ES-I3 (cell line): ENCODE results near the gene CRMP1.
"Not testable (repeated sequence)": the region's sequence is repeated elsewhere in the genome, so short reads cannot be mapped to it uniquely, and the experiment has no call there.

Source experiments
- H3K36me3 ChIP-seq: 2 replicates; pipeline ENCODE4 v1.6.1; 2013; ENCODE audit warnings: mild to moderate bottlenecking, low read length, control low read depth, moderate library complexity; ENCODE audit not compliant: insufficient read depth
- H3K4me1 ChIP-seq: 2 replicates; pipeline ENCODE4 v1.6.1; 2013; ENCODE audit warnings: mild to moderate bottlenecking, control low read depth, low read length; ENCODE audit not compliant: insufficient read depth
- H3K9ac ChIP-seq: 2 replicates; pipeline ENCODE4 v1.6.1; 2013; ENCODE audit warnings: low read depth, mild to moderate bottlenecking, low read length, moderate library complexity
- H3K9me3 ChIP-seq: 2 replicates; pipeline ENCODE4 v1.6.1; 2013; ENCODE audit warnings: mild to moderate bottlenecking, low read length, moderate library complexity; ENCODE audit not compliant: control insufficient read depth, insufficient read depth

CRMP1 gene

DNA sequence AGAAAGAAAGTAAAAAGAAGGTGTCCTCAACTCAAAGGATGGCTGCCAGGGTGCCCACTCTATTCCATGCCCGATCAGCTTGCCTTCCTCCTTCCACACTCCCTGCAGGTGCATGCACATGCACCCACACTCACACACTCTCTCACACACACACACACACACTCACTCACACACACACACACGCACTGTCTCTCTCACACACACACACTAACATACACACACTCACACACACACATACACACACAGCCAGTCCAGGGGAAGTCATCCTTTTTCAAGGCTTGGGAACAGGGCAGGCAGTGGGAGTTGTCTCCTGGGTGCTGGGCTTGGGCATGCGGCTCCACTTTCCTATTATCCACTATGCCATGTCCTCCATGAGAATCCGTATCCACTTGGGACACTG is 50.4 kb downstream of the CRMP1 start:
- no peaks in the 10 kb centered on the region for H3K9me3 ChIP-seq
- H3K36me3 ChIP-seq: peaks cover 9% of the 10 kb centered on the region
- H3K4me1 ChIP-seq: no peaks in the 10 kb centered on the region; the same call in 1 of the 2 replicates
- no peak overlapping the region for H3K9ac ChIP-seq

DNA sequence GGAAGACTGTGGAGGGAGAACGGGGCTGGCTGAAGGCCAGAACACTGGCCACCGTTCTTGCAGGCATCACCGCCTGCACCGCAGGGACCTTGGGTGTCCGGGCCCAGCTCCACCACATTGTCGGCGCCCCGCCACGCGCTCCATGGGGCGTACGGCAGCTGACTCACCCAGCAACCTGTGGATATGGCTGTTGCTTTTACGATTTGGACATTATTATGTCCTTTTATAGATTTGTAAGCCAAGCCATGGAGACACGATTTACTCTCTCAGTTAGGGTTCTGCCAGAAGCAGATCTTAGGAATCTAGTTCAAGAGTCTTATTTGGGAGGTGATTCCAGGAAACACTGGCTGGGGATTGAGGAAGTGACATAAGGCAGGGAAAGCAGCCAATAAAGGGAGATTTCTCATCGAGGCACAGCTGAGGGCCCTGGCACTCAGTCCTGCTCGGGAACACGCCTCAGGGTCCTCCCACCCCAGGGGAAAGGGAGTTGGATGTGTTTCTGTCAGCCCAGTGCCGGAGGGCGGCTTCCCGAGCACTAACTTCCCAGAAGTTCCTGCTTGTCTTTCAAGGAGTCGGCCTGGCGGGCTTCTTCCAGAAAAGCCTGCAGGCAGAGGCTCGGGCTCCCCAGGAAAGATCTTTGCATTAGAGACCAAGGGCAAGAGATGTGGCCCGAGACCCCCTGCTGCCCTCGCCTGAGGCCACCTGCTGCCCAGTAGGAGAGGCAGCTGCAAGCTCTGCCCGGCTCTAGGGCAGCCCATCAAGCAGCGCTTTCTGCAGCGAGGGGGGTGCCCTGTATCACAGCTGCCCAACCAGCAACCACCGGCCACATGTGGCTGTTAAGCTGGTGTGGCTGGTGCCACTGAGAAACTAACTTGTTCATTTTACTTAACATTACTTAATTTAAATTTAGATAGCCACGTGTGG is 52.9 kb downstream of the CRMP1 start:
- no peak overlapping the region for H3K9ac ChIP-seq
- H3K9me3 ChIP-seq: no peaks in the 10 kb centered on the region
- H3K36me3 ChIP-seq: peaks cover 13% of the 10 kb centered on the region
- H3K4me1 ChIP-seq: no peaks in the 10 kb centered on the region; the same call in 1 of the 2 replicates

DNA sequence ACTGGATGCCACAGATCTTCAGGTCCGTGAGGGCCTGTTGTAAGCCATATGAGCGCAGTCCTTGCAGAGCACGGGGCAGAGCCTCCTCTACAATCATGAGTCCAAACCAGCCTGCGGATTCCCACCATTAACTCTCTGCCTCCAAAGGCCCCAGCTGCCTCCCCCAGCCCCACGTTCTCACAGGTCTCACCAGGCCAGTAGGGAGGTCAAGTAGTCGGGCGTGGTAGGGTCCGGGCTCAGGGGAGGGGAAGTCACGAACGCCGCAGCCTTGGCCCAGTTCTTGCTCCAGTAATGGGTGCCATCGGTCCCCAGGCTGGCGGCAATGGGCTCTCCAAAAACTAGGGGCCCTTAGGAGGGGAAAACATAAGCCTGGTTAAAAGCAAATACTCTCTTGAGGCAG is 53.6 kb downstream of the CRMP1 start:
- H3K9ac ChIP-seq: no peak overlapping the region
- H3K36me3 ChIP-seq: peaks cover 18% of the 10 kb centered on the region
- no peaks in the 10 kb centered on the region; the same call in 1 of the 2 replicates for H3K4me1 ChIP-seq
- H3K9me3 ChIP-seq: no peaks in the 10 kb centered on the region

DNA sequence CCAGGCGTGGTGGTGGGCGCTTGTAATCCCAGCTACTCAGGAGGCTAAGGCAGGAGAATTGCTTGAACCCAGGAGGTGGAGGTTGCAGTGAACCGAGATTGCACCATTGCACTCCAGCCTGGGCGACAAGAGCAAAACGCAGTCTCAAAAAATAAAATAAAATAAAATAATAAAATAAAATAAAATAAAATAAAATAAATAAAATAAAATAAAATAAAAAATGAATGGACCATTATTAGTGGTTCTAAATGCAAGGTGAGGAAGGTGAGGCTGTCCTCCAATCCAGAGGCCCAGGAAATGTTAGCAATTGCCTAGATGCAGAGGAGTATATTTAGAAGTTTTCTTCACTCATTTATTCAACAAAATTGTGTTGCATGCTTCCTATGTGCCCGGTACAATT is 55.4 kb downstream of the CRMP1 start:
- not testable (repeated sequence) for H3K9ac ChIP-seq, H3K4me1 ChIP-seq, H3K9me3 ChIP-seq
- peaks cover 22% of the 10 kb centered on the region for H3K36me3 ChIP-seq

DNA sequence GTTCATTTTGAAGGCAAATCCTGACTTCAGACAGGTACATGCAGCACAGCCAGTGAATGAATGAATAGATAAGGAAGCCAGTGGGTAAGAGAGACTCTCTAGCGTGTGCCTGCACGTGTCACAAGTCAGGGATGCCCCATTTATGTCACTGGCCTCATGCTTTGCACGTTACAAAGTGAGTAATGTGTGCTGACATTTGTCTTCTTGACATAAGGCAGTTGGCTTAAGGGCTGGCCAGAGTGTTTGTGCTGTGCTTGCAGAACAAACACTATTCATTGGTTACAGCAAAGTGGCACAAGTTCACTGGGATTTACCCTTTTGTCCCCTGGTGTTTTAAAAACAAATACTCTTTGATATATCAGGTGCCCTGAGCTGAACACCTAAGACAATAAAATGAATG is 55.9 kb downstream of the CRMP1 start:
- Histone ChIP-seq H3K9me3 (no peaks in the 10 kb centered on the region), H3K4me1 (no peaks in the 10 kb centered on the region), H3K9ac (no peak overlapping the region), H3K36me3 (peaks cover 22% of the 10 kb centered on the region)

DNA sequence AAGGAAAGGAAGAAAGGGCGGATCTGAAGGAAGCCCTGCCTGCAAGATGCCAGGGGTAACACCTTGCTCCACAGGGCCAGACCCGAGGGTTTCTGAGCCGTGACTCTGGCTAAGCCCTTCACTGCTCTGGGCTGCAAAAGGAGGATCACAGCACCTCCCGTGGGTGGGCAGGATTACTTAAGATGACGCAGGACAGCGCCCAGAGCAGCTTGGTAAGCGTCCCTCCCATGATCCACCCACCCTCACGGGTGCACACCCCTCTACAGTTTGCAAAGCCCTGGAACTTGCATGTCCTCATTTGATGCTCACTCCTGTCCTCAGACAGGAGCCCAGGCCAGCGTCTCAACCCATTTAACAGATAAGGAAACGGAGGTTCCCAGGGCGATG is 64.9 kb downstream of the CRMP1 start:
- Histone ChIP-seq H3K9ac (no peak overlapping the region), H3K36me3 (peaks cover 23% of the 10 kb centered on the region), H3K9me3 (no peaks in the 10 kb centered on the region), H3K4me1 (no peaks in the 10 kb centered on the region)

DNA sequence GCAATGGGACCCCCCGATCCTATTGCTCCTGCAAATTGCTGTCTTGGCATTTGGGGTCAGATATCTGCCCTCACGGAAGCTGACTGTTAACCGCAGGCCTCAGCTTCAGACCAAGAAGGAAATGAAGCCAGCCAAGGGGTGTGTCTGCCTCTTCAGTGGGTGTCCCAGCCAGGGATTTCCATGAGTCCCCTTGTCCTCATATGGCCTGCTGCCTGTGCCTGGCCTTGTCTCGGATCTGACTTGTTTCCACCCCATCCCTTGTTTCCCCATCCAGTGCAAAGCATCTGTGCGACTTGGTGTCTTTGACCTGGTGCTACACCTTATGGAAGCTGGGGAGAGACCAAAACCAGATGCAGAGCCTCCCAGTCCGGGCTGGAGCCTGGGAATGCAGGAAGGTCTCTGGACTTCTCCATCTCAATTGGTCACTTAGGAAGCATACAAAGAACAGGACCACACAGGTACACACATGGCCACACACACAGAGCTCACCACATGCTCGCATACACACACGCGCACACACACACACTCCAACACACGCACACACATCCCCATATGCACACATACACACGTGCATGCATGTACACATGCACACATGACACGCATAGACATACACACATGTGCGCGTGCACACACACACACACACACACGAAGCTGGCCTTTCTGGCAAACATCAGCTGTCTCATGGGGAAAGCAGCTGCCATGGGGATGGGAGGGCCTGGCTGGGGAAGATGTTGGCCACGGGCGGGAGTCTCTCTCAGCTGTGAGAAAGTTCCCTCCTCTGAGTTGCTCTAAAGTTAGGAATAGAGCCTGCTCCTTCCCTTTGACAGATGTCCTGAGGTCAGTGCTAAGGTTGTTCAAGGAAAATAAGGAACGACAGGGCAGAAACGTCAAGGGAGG is 65.5 kb downstream of the CRMP1 start:
- H3K9ac ChIP-seq: no peak overlapping the region
- H3K4me1 ChIP-seq: no peaks in the 10 kb centered on the region

DNA sequence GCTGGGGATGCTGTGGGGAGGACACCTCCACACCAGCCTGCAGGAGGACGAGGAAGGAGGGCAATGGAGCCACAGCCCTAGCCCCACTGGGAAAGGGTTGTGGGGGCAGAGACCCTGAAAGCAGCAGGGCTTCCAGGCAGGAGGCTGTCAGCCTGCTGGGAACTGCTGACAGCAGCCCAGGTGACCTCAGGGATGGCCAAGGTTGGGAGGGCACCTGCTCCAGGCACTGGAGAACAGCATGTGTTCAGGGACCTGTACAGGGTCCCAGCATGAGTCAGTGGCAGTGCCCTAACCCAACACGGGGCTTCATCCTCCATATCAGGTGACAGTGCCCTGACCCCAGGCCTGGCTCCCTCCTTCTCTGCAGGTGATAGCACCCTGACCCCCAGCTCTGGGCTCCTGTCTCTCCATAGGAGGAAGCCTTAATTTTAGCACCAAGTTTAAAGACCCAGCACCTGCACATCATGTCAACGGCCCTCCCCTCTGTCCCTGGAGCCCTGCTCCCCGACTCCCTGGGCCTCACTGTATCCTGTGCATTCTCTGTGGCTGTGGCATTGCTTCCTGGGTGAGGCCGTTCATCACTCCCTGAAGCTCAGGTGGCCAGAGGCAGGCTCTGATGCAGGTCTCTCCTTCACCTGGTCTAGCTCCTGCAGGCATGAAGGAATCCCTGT is 66.3 kb downstream of the CRMP1 start:
- Histone ChIP-seq H3K4me1 (no peaks in the 10 kb centered on the region), H3K9me3 (no peaks in the 10 kb centered on the region), H3K9ac (no peak overlapping the region), H3K36me3 (peaks cover 23% of the 10 kb centered on the region)

More for the DNA sequence above, 65.5 kb downstream of the CRMP1 start:
- no peaks in the 10 kb centered on the region for H3K9me3 ChIP-seq
- H3K36me3 ChIP-seq: peaks cover 25% of the 10 kb centered on the region

DNA sequence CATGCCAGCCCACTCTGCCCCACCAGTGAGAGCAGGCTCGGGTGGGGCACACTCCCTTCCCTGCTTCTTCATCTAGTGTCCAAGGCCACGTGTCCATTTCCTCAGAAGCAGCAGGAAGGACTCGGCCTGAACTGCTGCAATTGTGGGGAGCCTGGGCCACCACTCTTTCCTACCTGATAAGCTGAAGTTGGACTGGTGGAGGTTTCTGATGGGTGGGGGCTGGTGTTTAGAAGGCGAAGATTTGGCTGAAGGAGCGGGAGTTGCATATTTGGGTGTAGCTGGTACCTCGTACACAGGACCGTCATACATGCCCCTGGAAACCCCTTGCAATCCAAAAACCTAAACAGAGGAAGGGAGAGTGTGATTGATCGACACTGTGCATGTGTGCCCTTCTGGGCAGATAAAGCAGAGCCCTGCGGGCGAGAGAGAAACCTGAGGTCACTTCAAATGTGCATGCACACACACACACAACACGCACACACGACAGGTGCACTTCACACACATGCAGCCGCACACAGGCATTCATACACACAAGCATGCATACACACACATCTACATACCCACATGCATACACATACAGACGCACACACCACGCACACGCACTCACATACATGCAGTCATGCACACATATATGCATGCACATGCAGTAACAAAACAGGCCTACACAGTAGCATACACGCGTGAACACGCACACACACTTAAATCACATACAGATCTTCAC is 67.4 kb downstream of the CRMP1 start:
- Histone ChIP-seq H3K9me3 (no peaks in the 10 kb centered on the region), H3K36me3 (peaks cover 21% of the 10 kb centered on the region), H3K4me1 (no peaks in the 10 kb centered on the region), H3K9ac (no peak overlapping the region)

DNA sequence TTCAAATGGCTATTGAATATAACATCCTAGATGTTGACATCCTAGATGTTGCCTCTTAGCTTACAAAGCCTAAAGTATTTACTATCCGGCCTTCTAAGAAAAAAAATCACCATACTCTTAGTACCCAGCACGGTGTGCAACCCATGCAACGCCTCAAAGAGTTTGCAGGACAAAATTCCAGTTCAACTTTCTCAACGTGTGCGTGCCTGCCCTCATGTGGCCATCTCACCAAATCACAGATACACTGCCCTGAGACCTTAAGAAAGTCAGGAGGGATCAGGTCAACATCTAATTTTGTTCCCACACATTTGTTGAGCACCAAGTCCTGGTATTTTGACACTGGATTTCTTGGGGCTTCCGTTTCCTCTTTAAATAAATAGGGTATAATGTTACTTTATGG is 68.3 kb downstream of the CRMP1 start:
- H3K36me3 ChIP-seq: peaks cover 28% of the 10 kb centered on the region
- no peaks in the 10 kb centered on the region for H3K4me1 ChIP-seq
- H3K9me3 ChIP-seq: no peaks in the 10 kb centered on the region
- H3K9ac ChIP-seq: no peak overlapping the region

DNA sequence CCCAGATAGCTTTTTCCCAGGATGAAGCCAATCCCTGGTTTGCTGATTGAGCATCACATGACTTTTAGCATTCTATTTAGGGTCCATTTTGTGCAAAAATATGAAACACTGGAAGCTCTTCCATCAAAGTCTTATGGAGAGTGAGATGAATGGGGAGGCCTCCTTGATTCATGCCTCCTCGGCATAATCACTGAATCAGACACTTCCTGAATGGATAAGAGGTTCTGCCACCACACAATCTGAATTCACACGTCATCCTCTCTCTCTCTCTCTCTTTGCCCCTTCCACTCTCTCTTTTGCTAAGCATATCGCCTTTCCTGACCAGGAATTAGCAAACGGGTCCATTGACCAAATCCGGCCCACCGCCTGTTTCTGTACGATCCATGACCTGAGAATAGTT is 68.7 kb downstream of the CRMP1 start:
- Histone ChIP-seq H3K9me3 (no peaks in the 10 kb centered on the region), H3K4me1 (no peaks in the 10 kb centered on the region), H3K36me3 (peaks cover 30% of the 10 kb centered on the region), H3K9ac (no peak overlapping the region)

DNA sequence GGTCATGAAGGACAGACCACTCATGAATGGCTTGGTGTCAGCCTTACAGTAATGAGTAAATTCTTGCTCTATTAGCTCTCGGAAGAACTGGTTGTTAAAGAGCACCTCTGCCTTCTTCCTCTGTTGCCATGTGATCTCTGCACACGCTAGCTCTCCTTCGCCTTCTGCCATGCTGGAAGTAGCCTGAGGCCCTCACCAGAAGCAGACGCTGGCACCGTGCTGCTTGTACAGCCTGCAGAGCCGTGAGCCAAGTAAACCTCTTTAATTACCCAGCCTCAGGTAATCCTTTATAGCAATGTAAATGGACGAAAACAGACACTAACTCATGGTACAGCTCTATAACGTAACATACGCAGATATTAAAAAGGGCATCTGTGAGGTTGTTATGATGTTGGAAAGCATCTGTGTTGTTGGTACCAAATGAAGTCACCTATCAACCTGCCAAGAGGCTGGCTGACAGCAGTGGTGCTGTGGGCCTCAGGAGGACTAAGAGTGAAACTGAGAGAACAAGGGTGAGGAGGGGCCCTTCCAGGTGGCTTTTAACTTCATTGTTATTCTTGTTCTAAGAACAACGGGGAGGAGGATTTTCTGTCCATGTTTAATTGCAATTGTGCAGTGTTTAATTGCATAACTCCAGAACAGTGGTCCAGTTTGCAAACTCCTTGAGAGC is 69.2 kb downstream of the CRMP1 start:
- Histone ChIP-seq H3K9ac (no peak overlapping the region), H3K4me1 (no peaks in the 10 kb centered on the region), H3K9me3 (no peaks in the 10 kb centered on the region), H3K36me3 (peaks cover 29% of the 10 kb centered on the region)

DNA sequence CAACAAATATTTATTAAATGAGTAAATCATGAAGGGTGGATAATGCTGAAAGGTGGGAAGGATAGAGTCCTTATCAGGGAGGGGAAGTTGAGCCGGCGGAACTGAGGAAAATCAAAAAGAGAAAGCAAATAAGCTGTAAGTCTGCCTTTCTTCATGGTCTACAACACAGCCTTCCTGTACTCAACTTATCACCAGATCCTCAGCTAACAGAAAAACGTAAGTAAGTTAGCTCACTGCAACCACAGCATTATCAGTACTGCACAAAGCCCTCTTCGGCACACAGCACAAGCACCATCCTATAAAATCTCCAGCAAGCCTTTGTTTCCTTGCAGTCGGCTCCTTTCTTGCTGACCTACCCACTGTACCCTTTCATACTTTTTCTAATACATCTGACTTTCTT is 70.3 kb downstream of the CRMP1 start:
- no peaks in the 10 kb centered on the region for H3K9me3 ChIP-seq
- peaks cover 27% of the 10 kb centered on the region for H3K36me3 ChIP-seq
- no peaks in the 10 kb centered on the region for H3K4me1 ChIP-seq
- H3K9ac ChIP-seq: no peak overlapping the region
